ENCODE data around the gene ADAMTS2.

The ADAMTS2 gene

DNA sequence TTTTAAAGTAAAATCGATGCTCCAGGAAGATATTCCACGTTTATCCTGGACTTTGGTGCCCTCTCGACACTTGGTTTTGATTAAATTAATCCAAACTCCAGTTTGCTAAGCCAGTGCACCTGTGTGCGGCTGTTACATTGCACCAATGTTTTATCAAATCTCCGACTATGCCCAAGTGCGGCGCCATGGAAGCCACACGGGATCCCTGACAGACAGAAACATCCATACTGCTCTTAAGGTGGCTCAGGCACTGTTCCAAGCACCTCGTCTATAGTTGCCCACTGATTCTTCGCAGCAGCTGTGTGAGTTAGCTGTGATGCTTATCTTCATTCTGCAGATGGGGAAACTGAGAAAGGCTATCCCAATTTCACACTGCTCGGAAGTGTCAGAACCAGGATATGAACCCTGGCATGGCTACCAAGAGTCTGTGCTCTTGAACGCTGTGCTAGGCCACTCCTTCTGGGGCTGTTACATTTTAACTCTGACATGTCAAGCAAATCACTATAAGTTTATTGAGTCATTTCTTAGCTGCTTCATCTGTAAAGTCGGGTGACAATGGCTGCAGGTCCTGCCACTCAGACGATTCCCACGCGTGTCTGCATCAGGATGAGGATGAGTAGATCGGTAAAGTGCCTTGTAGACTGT is 113.0 kb downstream of the ADAMTS2 start:
- DNase-seq (ENCODE audit: low read depth, low spot score): no peak

DNA sequence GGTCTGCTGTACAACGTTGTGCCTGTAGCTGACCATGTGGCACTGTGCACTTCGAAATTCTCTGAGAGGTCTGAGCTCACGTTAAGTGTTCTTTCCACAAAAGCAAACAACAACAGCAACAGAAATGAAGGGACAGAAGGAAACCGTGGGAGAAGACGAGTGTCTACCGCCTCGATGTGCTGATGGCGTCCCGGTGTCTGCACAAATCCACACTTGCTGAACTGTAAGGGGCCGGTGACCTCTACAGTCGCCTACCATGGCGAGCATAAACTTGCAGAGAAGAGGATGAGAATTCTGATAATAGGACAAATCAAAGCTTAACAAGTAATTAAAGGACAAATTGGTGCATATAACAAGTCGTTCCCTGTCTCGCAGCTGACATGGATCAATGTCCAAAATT is 114.0 kb downstream of the ADAMTS2 start:
- no peak for DNase-seq (ENCODE audit: low read depth, low spot score)

DNA sequence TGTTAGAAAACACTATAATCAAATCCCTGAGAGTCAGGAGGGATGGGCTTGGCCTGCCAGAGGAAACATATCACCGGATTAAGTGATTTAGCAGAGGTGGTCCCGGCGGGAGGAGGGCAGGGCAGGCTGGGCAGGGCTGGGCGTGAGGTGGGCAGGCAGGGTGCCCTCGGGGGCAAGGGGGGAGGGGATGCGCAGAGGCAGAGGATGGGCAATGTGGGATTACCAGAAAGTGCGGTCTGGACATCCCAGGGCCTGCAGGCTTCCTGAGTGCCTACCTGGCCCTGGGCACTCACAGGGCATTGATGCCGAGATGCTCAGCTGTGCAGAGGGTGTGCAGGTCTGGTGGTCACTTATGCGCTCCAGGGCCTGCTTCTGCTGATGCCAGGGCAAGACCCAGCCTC is 115.2 kb downstream of the ADAMTS2 start:
- no peak for DNase-seq (ENCODE audit: low read depth, low spot score)

DNA sequence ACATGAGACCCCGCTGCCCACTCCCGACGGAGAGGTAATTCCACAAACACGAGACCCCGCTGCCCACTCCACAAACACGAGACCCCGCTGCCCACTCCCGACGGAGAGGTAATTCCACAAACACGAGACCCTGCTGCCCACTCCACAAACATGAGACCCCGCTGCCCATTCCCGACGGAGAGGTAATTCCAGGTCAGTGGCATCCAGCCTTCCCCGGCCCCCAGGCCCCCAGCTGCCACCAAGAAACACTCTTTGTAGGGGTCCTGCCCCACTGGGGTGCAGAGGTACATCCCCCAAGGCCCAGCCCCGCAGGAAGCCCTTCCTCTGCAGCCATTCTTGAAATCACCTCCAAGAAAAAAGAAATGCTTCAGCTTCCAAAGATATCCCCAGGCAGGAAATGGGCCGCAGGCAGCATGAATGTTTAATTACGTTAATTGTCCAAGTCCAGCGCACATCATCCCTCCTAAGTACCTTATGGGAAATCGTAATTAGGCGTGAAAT is 115.9 kb downstream of the ADAMTS2 start:
- no peak for DNase-seq (ENCODE audit: low read depth, low spot score)

DNA sequence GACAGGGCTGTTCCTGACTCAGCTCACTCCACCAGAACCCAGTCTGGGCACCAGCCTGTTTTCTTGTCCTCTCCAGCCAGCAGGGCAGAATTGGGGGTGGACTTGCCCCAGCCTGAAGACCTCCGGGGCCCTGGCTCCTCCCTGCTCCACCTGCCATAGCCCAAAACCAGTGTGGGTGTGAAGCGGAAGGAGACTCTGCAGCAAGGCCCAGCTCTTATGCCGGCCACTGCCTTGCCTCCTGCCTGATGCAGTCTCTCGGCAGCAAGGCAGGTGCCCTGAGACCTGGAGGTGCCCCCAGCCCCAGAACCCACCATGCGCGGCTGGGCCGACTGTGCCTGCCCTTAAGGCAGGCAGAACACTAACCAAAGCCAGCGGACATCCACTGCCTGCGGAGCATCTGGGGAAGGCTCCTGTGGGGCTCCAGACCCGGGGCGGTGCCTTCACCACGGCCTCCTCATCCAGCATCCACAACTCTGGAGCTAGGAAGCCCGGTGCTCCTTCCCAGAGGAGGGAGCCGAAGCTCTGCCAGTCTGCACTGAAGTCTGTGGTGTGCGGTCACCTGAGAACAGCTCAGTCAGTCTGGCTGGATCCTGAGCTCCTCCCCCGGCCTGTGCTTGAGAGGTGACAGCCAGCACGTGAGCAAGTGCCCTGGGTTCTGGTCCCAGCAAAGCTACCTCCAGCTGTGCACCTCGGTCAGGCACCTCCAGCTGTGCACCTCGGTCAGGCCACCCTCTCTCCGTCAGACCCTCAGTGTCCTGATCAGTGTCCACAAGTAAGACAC is 116.7 kb downstream of the ADAMTS2 start:
- no peak for DNase-seq (ENCODE audit: low read depth, low spot score)

DNA sequence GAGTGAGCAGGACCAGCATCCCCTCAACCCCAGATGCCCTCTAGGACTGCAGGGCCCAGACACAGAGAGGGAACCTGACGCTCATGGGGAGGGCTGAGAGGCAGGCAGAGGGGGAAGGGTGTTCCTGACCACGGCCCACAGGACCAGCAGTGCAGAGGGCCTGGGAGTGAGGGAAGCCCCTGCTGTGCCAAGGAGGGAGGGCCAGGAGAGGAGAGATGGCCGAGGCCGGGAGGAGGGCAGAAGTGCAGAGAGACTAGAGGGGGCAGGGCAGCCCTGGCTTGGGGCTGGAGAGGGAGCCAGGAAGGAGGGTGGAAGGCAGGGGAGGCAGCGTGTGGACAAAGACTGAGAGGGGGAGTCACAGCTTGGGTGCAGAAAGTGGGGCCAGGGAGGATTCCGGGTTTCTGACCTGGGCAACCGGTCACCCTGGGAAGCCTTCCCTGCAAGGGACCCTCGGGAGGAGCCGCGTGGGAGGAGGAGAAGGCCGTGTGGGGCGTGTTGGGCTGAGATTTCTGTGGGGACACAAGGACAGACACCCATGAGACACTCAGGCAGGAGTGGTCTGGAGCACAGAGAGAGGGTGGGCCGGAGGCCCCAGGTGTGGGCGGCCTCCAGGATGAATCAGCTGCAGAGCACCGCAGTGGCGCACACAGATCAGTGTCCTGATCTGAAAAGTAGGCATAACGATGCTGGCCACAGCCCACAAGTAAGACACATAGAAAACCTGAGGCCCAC is 117.5 kb downstream of the ADAMTS2 start:
- DNase-seq (ENCODE audit: low read depth, low spot score): no peak

DNA sequence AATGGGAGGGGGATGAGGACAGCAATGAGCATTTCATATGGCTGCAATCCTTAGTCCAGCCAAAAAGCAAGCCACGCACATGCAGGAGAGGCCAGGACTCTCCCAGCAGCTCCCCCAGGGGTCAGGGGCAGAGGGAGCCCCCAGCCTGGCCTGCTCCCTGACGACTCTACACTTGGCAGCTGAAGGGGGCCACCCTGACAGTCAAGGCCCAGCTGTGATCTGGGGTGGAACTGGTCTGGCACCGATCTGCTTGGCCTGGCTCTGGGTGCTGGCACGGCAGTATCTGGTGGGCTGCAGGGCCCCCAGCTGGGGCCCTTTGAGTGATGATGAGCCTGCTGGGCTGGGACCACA is 118.1 kb downstream of the ADAMTS2 start:
- DNase-seq (ENCODE audit: low read depth, low spot score): no peak

DNA sequence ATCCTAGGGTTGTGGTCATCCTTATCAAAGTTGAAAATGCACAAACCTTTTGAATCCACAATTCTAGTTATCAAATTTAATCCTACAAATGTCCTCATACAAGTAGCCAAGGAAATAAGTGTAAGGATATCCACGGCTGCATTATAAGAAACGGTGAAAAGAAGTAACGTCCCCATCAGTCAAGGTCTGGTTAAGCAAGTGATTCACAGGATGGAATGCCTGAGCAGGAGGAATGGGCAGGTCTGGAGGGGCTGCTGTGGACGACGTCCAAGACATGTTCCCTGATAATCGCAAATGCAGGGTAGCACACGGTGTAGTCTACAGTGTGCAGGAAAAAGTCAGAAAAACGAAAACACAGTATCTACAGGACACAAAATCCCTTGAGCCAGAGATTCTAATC is 118.6 kb downstream of the ADAMTS2 start:
- DNase-seq (ENCODE audit: low read depth, low spot score): no peak

DNA sequence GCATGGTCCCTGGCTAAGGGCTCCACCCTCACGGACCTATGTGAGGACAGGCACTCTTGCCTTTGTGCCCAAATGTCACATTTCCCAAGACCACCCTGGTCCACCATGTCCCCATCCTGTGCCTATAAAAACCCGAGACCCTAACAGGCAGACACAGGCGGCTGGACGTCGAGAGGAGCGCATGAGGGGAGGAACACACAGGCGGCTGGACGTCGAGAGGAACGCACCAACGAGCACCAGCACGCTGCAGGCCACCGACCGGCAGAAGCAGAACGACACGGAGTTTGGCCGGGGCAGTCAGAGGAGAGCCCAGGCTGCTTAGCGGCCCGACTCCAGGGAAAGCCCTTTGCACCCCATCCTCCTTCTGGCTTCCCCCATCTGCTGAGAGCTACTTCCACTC is 119.9 kb downstream of the ADAMTS2 start:
- DNase-seq (ENCODE audit: low read depth, low spot score): no peak

DNA sequence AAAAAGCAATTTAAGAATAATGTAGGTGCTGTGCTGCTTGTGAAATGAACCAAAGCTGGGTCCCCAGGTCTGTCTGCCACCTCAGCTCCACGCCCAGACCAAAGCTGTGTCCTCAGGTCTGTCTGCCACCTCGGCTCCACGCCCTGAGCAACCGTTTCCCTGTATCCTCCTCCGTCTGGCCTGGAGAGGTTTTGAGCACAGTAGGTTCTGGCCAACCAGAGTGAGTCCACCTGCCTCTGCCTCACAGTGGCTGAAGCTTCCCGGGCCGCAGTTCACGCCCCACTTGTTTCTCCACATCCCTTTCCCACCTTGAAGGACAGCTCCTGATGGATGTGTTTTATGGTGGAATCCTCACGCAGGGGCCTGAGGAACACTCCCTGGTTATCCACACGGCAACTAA is 120.5 kb downstream of the ADAMTS2 start:
- DNase-seq (ENCODE audit: low read depth, low spot score): no peak

DNA sequence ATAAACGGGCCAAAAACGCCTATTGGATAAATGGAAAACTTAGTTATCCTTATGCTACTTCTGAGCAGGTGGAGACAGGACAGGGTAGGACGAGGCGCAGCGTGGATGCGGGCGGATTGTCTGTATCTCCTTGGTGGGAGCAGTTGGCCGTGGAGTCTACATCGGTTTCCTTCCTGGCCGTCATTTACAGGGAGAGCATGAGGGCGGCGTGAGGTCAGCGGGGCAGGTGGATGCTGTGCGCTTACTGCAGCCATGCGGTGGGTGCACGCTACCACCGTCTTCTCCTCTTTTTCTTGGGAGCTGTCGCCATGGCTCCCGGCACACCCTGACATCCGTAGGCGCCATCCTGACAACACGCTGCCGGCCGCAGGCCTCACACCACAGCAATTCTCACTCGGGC is 121.3 kb downstream of the ADAMTS2 start:
- DNase-seq (ENCODE audit: low read depth, low spot score): no peak

DNA sequence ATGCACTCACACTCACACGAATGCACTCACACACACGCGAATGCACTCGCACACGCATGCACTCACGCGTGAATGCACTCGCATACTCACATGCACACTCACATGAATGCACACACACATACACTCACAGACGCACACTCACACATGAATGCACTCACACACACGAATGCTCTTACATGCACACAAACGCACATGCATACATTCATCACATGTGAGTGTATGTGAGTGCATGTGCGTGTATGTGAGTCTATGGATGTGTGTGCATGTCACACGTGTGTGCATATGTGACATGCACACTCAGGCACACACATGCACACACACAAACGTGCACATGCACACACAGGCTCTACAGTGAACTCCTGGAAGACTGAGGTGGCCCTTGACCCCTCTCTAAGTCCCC is 121.7 kb downstream of the ADAMTS2 start:
- DNase-seq (ENCODE audit: low read depth, low spot score): no peak

DNA sequence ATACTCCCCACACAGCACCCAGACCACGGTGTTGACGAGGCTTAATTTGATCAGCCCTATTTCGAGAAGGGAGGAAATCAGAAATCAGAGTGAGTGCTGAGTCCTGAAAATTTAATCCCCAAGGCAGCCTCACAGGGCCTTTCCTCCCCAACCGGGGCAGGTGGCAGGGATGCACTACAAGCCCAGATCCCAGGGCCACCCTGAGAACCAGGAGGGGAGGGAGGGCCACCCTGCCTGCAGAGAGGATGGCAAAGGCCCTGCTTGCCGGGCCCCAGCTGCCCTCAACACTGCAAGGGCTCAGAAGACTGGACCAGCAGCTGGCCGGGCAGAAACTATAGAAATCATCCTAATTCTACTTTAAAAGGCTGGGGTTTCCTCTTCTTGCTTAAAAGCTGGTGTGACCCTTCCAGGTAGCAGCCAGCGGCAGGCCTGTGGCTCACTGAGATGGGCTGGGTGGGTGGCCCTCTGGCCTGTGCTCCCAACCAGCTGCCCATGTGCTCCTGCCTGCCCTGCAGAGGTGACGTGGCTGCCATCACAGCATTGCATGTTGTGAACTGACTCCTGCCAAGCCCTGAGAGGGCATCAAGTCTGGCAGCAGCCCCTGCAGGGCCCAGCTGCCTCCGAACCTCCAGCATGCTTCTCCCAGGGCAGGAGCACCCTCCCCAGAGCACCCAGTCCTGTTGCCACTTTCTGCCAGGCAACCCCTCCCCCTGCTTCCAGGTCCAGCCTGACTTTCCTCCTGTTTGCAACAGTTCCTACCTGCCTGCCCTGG is 122.8 kb downstream of the ADAMTS2 start:
- DNase-seq (ENCODE audit: low read depth, low spot score): no peak

DNA sequence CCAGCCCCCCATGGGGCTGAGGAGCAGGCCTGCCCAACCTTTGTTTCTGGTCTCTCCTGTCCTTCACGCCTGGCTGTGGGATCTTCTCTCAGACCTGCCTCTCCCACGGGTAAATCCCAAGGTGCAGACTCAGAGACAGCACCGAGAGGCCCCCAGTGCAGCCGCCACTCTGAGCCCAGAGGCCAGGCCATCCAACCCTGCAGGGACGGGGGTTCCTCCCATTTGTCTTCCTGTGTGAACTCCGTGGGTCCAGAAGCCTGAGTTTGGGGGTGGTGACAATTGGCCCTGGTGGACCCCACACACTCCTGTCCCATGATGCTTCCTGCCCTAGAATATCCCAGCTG is 123.4 kb downstream of the ADAMTS2 start:
- DNase-seq (ENCODE audit: low read depth, low spot score): no peak

DNA sequence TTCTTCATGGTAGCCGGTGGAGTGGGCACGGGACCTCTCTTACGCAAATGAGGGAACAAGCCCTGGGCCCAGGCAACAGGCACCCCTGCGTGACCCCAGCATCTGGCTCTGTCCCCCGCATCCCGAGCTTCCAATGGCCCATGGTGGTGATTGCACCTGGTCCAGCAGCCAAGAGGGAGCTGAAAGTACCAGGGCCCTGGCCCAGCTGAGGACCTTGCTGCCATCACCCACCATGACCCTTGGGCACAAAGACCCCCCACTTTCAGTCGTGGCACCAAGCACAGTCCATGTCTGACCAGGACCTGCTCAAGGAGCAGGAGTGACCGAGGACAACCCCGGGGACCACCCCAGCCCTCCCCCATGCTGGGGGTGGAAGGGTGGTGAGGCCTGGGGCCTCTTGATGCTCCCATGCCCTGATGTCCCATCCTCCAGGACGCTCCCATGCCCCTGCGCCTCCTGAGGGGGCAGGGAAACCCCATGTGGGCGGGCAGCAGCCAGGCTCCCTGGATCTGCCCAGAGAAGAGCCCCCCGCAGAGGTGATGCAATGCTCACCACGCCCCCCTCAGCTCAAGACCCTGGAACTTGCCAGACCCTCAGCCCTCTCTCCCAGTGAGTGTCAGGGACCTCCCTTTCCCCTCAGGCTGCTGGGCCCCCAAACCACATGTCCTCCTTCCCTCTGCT is 123.9 kb downstream of the ADAMTS2 start:
- DNase-seq (ENCODE audit: low read depth, low spot score): no peak

DNA sequence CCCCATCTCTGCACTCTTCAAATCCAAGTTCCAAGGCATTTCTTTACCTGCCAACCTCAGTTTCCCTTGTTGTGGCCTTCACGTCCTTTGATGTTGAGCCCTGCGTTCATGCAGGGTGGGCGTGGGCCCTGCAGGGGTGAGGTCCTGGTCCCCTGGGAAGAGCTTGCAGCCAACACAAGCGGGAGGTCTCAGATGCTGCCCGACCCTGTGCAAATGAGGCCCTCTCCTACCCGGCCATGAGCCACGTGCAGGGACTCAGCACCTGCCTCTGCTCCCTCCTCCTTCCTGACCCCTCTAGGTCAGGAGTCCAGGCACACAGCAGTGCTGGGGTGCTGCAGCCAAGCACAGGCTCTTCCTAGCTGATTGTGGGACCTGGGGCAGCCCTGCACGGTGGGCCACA is 124.5 kb downstream of the ADAMTS2 start:
- no peak for DNase-seq (ENCODE audit: low read depth, low spot score)

DNA sequence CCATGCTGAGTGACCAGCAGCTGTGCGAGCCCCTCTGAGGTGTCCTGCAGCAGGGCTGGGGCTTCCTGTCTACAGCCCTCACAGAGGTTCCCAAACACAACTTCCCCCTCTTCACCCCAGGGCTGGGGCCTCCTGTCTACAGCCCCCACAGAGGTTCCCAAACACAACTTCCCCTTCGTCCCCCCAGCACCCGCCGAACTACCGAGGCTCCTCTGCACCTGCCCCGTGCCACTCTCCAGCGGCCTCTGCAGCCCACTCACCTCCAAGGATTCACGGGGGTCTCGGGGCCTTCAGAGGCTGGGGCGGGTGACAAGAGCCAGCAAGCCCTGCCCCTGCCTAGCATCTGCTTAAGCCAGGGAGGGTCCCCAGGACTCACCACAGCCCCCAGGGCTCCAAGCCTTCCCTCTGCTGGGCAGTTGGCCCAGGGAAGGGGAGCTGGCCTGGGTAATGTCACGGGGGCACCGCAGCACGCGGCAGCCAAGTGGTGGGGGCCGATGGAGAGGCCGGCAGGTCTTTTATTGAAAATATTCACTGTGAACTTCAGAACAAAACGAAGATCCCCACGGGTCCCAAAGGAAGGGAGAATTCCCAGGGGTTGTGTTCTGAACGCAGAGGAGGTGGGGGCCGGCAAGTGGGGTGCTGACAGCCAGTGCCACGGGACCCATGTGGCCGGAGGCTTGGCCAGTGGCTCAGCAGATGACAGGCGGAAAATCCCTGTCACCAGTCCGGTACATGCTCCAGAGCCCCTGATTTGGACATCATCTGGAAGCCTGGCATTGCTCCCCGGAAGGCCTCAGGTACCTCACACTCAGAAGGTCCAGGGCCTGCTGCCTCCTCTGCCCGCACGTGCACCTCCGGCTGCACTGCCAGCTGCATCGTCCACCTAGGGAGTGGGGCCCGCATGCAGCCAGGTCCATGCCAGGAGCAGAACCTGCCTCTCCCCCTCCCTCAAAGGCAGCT is 125.3 kb downstream of the ADAMTS2 start:
- DNase-seq (ENCODE audit: low read depth, low spot score): no peak

DNA sequence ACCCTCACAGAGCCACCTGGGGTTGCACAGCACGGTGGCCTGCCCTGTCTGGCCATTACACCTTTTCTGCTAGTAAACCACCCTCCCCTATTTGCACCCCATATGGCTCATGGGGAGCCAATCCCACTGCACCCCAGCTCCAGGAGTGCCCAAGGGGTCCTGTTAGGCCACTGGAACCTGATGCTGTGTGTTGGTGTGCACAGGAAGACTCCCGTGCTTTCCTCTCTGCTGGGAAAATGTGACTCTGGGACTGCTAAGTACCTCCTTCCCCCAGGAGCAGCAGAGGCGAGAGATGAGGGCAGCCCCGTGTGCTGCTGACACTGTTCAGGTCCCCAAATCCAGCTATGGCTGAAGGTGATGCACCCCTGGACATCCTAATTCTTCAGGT is 126.3 kb downstream of the ADAMTS2 start:
- no peak for DNase-seq (ENCODE audit: low read depth, low spot score)

DNA sequence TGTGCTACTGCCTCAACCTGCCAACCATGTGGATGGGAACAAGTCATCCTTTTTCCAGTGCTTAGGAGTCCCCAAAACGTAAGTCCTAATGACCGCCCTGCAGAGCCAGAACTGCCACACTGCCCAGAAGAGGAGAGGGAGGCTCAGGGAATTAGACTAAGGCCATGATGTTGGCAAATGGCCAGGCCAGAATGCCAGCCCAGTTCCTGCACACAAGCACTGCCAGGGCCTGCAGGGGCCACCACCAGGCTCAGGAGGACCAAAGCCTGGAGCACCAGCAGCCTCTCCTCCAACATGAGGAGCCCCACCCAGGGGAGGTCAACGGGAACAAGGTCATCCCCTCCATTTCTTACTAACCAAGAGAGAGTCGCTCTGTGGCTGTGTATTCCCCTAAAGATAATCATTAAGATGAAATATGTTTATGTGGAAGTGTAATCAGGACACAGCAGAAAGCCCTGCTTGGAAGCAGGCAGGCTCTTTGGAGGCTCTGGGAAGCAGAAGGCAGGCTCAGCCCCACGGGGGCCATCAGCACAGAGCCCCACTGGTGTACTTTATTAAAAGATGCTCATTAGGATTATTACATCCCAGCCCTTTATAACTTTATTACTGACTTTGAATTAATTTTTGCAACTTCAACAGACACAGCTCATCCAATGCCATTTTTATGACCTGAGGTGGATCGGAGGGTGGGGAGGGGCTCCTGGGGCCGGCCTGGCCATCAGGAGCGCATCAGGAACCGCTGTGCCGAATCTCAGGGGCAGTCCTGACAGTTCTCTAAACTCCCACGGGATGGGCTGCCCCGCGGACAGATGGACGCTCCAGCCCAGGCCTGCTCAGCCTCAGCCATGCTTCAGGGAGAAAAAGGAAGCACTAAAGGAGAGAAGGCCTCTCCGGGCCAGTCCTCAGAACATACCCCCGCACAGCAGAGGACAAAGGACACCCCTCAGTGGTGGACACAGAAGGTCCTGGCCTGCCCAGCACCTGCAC is 127.0 kb downstream of the ADAMTS2 start:
- DNase-seq (ENCODE audit: low read depth, low spot score): no peak
